IPS-18c (cell line): Measurements from ENCODE around the gene ARHGAP27.

Source experiments
- H3K4me3 ChIP-seq: 2 replicates; pipeline ENCODE4 v1.7.0; 2013; ENCODE audit warnings: low read depth, mild to moderate bottlenecking, low read length, moderate library complexity; ENCODE audit not compliant: insufficient read depth
- H3K9me3 ChIP-seq: one replicate; pipeline ENCODE4 v1.6.1; 2013; ENCODE audit warnings: mild to moderate bottlenecking, low read length, moderate library complexity; ENCODE audit not compliant: control insufficient read depth, insufficient read depth

The ARHGAP27 gene

GRCh38 chr17:45382226-45382625, 50.4 kb downstream of the ARHGAP27 start:
- H3K9me3 ChIP-seq = no peaks in the 10 kb centered on the region
- H3K4me3 ChIP-seq = no peak overlapping the region

- Histone ChIP-seq H3K9me3 (no peaks in the 10 kb centered on the region), H3K4me3 (no peak overlapping the region)
Observed at GRCh38 chr17:45380991-45381390, 51.7 kb downstream of the ARHGAP27 start.

- no peak overlapping the region for H3K4me3 ChIP-seq
- no peaks in the 10 kb centered on the region for H3K9me3 ChIP-seq
Observed at GRCh38 chr17:45380046-45380765, 52.5 kb downstream of the ARHGAP27 start.

DNA sequence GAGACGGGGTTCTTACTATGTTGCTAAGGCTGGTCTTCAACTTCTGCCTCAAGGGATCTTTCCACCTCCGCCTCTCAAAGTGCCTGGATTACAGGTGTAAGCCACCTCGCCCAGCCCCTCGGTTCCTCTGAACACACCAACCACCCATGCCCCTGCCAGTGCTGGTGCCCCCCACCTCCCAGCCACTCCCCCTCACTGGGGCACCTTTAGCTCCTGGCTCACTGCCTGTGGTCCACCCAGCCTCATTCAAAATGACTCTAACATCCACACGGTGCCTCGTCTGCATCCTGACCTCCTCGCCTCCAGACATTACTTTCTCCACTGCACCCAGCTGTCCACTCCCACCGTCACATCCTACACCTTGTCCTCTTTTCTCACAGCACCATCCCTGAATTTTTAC, 55.3 kb downstream of the ARHGAP27 start:
- Histone ChIP-seq H3K4me3 (no peak overlapping the region), H3K9me3 (no peaks in the 10 kb centered on the region)

- no peak overlapping the region for H3K4me3 ChIP-seq
- H3K9me3 ChIP-seq = no peaks in the 10 kb centered on the region
Observed at GRCh38 chr17:45376171-45377005, 56.3 kb downstream of the ARHGAP27 start.

GRCh38 chr17:45374501-45374900, 58.2 kb downstream of the ARHGAP27 start:
- H3K4me3 ChIP-seq = no peak overlapping the region

DNA sequence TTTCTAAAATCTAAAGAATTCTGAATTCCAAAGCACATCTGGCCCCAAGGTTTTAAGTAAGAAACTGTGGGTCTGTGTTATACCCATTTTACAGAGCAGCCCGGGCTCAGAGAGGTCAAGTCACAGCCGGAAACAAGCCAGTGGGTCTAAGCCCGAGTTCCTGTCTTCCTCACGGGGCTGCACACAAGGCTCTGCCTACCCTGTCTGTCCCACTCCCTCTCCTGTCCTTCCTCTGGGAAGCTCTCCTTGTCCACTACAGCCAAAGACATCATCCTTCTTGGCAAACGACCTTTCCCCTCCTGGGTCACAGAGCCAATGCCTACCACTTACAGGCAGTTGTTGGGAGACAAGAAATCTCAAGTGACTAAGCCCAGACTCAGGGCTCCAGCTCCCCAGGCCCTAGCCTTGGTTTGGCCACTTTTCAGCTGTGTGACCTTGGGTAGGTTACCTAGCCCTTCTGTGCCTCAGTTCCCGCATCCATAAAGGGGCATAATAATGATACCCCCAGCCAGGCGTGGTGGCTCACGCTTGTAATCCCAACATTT, 60.3 kb downstream of the ARHGAP27 start:
- Histone ChIP-seq H3K9me3 (no peaks in the 10 kb centered on the region), H3K4me3 (no peak overlapping the region)

More at GRCh38 chr17:45374501-45374900, 58.2 kb downstream of the ARHGAP27 start:
- no peaks in the 10 kb centered on the region for H3K9me3 ChIP-seq

GRCh38 chr17:45371414-45372324, 61.0 kb downstream of the ARHGAP27 start:
- H3K9me3 ChIP-seq = no peaks in the 10 kb centered on the region
- no peak overlapping the region; the same call in 1 of the 2 replicates for H3K4me3 ChIP-seq

DNA sequence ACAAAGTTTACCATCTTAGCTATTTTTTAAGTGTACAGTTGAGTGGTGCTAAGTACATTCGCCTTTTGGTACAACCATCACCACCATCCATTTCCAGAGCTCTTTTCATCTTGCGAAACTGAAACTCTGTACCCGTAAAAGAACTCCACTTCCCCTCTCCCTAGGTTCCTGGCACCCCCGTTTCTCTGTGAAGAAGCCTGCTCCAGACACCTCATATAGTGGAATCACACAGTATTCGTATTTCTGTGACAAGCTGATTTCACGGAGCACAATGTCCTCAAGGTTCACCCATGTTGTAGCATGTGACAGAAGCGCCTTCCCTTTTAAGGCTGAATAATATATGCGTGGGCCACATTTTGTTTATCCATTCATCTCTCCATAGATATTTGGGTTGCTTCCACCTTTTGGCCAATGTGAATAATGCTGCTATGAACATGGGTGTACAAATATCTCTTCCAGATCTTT, 61.7 kb downstream of the ARHGAP27 start:
- Histone ChIP-seq H3K4me3 (no peak overlapping the region; the same call in 1 of the 2 replicates), H3K9me3 (no peaks in the 10 kb centered on the region)

- Histone ChIP-seq H3K4me3 (no peak overlapping the region), H3K9me3 (no peaks in the 10 kb centered on the region)
Observed at GRCh38 chr17:45369421-45369820, 63.2 kb downstream of the ARHGAP27 start.

GRCh38 chr17:45368651-45369050, 64.0 kb downstream of the ARHGAP27 start:
- no peak overlapping the region for H3K4me3 ChIP-seq
- no peaks in the 10 kb centered on the region for H3K9me3 ChIP-seq

- Histone ChIP-seq H3K4me3 (no peak overlapping the region), H3K9me3 (no peaks in the 10 kb centered on the region)
Observed at GRCh38 chr17:45367216-45367615, 65.5 kb downstream of the ARHGAP27 start.

- Histone ChIP-seq H3K4me3 (no peak overlapping the region), H3K9me3 (no peaks in the 10 kb centered on the region)
Observed at GRCh38 chr17:45366691-45367090, 66.0 kb downstream of the ARHGAP27 start.

GRCh38 chr17:45366049-45366448, 66.6 kb downstream of the ARHGAP27 start:
- H3K9me3 ChIP-seq = no peaks in the 10 kb centered on the region
- no peak overlapping the region for H3K4me3 ChIP-seq

GRCh38 chr17:45364531-45365390, 67.9 kb downstream of the ARHGAP27 start:
- no peaks in the 10 kb centered on the region for H3K9me3 ChIP-seq
- no peak overlapping the region for H3K4me3 ChIP-seq

DNA sequence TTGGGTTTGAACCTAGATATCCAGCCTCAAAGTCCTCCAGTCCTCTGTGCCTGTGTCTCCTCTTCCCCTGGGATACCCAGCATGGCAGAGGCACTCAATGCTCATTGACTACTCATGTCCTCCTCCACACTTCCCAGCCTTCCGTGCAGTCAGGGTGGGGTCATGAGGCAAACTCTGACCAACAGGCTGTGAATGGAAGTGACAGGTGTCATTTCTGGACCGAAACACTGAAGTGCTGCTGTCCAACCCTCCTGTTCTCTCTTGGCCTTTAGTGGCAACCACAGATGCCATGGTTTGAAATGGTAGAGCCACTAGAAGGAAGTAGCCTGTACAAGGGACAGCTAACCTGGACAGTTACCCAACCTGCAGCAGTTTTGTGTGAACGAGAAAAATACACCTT, 69.2 kb downstream of the ARHGAP27 start:
- no peaks in the 10 kb centered on the region for H3K9me3 ChIP-seq
- H3K4me3 ChIP-seq = no peak overlapping the region
